OCI-LY1 (cell line): ENCODE data around the gene C11orf42.

ENCODE experiments used
- CTCF ChIP-seq: fragments of 200-600 bp; sonication (generic), shearing (Covaris generic); IDR thresholded peaks from 2 replicates; pipeline ENCODE4 v1.5.1; 2017; ENCODE audit warnings: mild to moderate bottlenecking, antibody characterized with exemption, low read length, moderate library complexity, mixed read lengths
- EZH2 ChIP-seq: fragments of 200-600 bp; sonication (generic), shearing (Covaris generic); IDR thresholded peaks from 2 replicates; pipeline ENCODE4 v1.8.0; 2017; ENCODE audit warnings: borderline replicate concordance, mixed run types, mild to moderate bottlenecking, antibody characterized with exemption, low read length, moderate library complexity, mixed read lengths

GRCh38 chr11:6238902-6239301 lies 33.5 kb downstream of the C11orf42 start, which contains the start of gene CNGA4:
- TF ChIP-seq CTCF (no peak), EZH2 (no peak)
